Ectodermal cell (in vitro differentiated cells): ENCODE data around the gene MBNL1.

Source experiments
- H3K27ac ChIP-seq: 2 replicates; pipeline ENCODE4 v1.7.0; 2013; ENCODE audit warnings: mild to moderate bottlenecking, low read depth, low read length; ENCODE audit not compliant: insufficient read depth, poor library complexity, severe bottlenecking
- H3K27me3 ChIP-seq: 2 replicates; pipeline ENCODE4 v1.7.0; 2013; ENCODE audit warnings: mild to moderate bottlenecking, low read length; ENCODE audit not compliant: insufficient read depth, control insufficient read depth, poor library complexity, severe bottlenecking
- H3K36me3 ChIP-seq: one replicate; pipeline ENCODE4 v1.7.0; 2013; ENCODE audit warnings: low read length; ENCODE audit not compliant: control insufficient read depth, insufficient read depth
- H3K4me1 ChIP-seq: one replicate; pipeline ENCODE4 v1.7.0; 2013; ENCODE audit warnings: low read length; ENCODE audit not compliant: control insufficient read depth, insufficient read depth
- H3K4me3 ChIP-seq: 2 replicates; pipeline ENCODE4 v1.7.0; 2013; ENCODE audit warnings: low read depth, low read length, control low read depth; ENCODE audit not compliant: insufficient read depth
- H3K9me3 ChIP-seq: 2 replicates; pipeline ENCODE4 v1.7.0; 2013; ENCODE audit warnings: mild to moderate bottlenecking, low read length, moderate library complexity; ENCODE audit not compliant: control insufficient read depth
- WGBS, 2 experiments: methylation state at CpG; one replicate each; pipeline ENCODE4 v1.1.7; 2013; ENCODE audit warnings: missing lambda C conversion rate in 2 of 2; 5-methylcytosine and 5-hydroxymethylcytosine counted together

MBNL1 gene

DNA sequence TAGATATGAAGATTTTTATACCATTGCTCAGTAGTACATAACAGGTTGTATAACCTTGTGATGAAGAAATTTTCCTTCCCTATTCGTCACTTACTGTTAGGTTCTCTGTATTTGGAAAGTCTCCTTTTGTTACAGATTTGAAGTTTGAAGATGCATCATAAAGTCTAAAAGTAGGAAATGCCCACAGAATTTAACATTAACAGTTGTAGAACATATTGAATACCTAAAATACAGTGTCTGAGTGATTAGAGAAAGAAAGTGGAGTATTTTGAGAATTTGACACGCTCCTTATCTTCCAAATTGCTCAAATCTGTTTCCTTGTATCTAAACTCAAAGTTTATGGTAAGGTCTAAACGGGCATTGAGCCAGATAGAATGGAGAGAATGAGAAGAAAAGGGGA, 111.3 kb downstream of the MBNL1 start:
- Histone ChIP-seq H3K4me3 (no peak overlapping the region), H3K36me3 (no peaks in the 10 kb centered on the region), H3K27me3 (no peaks in the 10 kb centered on the region), H3K4me1 (peaks cover 7% of the 10 kb centered on the region), H3K9me3 (no peaks in the 10 kb centered on the region), H3K27ac (no peak overlapping the region)
- 64 to 74% methylated on average over 3 of the region's 3 CpGs for WGBS, 2 experiments

DNA sequence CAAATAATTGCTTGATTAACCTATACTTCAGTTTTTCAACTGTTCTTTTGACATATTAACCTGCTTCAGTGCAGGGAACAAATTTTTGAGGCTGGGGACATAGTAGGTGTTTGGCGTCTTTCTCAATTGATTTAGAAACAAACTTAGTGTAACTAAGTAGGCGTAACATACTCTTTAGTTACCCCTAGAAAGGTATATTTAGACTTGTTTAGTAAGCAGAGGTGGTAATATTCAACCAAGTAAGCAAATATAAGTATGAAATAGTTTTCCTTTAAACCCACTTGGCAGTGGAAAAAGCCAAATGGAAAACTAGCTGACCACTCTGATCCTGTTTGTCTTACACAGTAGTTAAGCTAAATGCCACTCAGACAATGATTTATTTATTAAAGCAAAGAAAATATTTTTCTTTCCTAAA, 113.2 kb downstream of the MBNL1 start:
- Histone ChIP-seq H3K36me3 (no peaks in the 10 kb centered on the region), H3K4me3 (no peak overlapping the region), H3K9me3 (no peaks in the 10 kb centered on the region), H3K27ac (no peak overlapping the region), H3K27me3 (no peaks in the 10 kb centered on the region), H3K4me1 (peaks cover 7% of the 10 kb centered on the region)
- 94 to 100% methylated on average over 1 to 2 of the region's 2 CpGs for WGBS, 2 experiments

DNA sequence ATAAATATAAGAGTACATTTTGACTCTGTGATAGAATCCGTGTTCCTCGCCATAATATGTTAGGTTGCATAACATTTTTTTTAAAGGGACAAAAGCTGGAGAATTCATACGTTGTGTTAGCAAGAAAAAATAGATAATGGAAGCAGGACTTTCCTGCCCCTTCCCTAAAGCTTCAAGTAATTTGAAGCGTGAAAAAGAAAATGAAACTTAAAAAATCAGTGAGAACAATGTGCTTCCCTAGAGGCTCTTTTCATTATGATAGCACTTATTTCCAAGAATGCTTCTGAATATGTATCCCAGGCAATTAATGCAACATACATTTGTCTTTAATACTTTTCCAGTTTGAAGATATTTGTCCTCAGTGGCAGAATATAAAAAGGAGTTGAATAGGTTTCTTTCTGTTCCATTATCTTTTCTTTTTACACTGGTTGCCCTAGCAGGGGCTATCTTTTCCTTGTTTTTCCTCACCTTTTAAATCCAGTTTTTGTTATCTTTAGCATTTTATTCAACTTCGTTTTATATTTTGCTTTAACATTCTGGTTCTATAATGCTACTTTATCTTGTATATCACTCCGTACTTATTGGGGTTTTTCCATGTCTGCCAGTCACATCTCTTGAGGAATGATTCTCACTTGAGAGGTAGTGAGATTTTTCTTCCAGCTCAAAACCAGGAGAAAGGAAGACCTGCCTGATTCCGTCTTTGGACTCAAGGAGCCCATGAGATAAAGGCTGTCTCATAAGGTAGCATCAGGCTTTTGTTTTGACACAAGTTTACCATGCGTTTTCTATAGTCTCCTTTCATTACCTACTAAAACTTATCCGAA, 113.8 kb downstream of the MBNL1 start:
- no peak overlapping the region for H3K27ac ChIP-seq
- H3K27me3 ChIP-seq, result no peaks in the 10 kb centered on the region
- no peaks in the 10 kb centered on the region for H3K9me3 ChIP-seq
- no peaks in the 10 kb centered on the region for H3K36me3 ChIP-seq
- H3K4me1 ChIP-seq, result peaks cover 7% of the 10 kb centered on the region
- H3K4me3 ChIP-seq, result no peak overlapping the region
- 83 to 89% methylated on average over 6 to 9 of the region's 9 CpGs for WGBS, 2 experiments

DNA sequence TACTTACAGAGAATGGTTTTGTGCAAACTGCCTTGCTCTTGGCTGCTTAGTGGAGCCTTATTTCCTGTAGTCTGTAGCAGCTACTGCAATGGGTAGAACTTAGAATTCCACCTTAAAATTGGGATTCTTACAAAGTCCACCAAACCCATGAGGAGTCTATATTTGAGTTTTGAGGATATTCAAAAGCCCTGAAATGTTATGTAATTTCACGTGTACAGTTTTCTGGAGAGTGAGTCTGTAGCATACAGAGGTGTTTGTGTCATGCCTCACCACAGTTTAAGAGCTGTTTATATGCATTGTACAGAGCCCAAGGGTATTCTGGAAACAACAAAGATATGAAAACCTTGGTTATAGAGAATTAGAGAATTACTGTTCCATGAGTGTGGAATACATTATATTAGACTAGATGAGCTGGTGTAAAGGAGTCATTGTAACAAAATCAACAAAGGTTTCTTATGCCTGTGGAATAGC, 114.4 kb downstream of the MBNL1 start:
- Histone ChIP-seq H3K9me3 (no peaks in the 10 kb centered on the region), H3K27ac (no peak overlapping the region), H3K4me3 (no peak overlapping the region), H3K36me3 (no peaks in the 10 kb centered on the region), H3K4me1 (peaks cover 7% of the 10 kb centered on the region), H3K27me3 (no peaks in the 10 kb centered on the region)
- WGBS, 2 experiments, result 92 to 96% methylated on average over 1 of the region's 1 CpG

DNA sequence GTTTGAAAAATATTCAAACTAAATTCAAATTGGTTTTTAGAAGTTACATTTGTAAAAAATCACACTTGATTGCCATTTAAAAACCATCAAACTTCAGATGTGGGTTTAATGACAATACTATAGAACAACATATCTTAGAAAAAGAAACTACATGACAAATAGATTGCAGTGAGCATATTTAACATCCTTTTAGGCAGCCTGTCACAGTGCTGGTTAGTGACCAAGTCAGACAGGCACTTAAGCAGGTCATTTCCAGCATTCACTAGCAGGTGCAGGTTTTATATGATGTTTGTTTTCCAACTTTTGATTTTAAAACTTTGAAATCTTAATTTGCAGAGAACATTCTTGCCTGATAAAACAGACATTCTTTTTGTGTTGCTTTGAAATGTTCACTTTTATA, 115.7 kb downstream of the MBNL1 start:
- peaks cover 7% of the 10 kb centered on the region for H3K4me1 ChIP-seq

DNA sequence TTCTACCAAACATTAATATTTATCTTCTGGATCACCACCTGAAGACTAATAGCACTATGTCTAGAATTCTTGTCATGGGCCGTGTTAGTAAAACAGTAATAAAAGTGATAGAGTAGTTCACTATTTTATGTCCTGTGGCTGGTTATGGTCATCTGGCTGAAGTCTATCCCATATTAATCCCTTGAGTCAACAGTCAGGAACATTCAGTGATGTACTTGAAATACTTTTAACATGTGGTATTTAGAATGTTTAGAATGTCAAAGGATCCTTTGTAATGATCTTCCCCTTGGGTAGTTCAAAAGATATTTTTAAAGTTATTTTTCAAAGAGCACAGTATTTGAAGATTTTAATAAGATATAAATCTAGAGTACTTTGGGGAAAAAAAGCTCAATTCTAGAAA, 117.0 kb downstream of the MBNL1 start:
- Histone ChIP-seq H3K27ac (no peak overlapping the region), H3K4me3 (no peak overlapping the region)
- WGBS, 2 experiments, result 93 to 100% methylated on average over 1 of the region's 1 CpG

More for the DNA sequence above, 115.7 kb downstream of the MBNL1 start:
- no peaks in the 10 kb centered on the region for H3K27me3 ChIP-seq
- no peak overlapping the region for H3K27ac ChIP-seq
- H3K36me3 ChIP-seq, result no peaks in the 10 kb centered on the region
- no peaks in the 10 kb centered on the region for H3K9me3 ChIP-seq
- H3K4me3 ChIP-seq, result no peak overlapping the region

DNA sequence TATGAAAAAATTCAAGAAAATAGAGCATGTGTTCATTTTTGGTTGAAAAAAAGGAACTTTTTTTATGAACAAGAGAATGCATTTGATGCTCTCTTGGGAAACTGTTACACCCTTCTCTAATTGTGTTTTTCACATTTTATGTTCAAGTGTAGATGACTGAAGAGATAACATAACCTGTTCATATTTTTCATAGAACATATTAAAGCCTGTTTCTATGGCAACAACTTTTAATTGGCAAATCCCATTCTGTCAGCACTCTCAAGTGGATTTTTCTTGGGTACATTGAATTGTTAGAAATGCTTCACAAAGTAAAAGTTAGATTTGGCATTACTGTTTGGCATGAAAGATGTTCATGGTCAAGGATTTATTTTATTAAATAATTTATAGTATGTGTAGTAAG, 117.5 kb downstream of the MBNL1 start:
- no peak overlapping the region for H3K27ac ChIP-seq
- H3K36me3 ChIP-seq, result no peaks in the 10 kb centered on the region
- H3K9me3 ChIP-seq, result no peaks in the 10 kb centered on the region
- no peaks in the 10 kb centered on the region for H3K27me3 ChIP-seq
- peaks cover 11% of the 10 kb centered on the region for H3K4me1 ChIP-seq
- no peak overlapping the region for H3K4me3 ChIP-seq

More for the DNA sequence above, 117.0 kb downstream of the MBNL1 start:
- no peaks in the 10 kb centered on the region for H3K36me3 ChIP-seq
- no peaks in the 10 kb centered on the region for H3K27me3 ChIP-seq
- peaks cover 11% of the 10 kb centered on the region for H3K4me1 ChIP-seq
- H3K9me3 ChIP-seq, result no peaks in the 10 kb centered on the region

DNA sequence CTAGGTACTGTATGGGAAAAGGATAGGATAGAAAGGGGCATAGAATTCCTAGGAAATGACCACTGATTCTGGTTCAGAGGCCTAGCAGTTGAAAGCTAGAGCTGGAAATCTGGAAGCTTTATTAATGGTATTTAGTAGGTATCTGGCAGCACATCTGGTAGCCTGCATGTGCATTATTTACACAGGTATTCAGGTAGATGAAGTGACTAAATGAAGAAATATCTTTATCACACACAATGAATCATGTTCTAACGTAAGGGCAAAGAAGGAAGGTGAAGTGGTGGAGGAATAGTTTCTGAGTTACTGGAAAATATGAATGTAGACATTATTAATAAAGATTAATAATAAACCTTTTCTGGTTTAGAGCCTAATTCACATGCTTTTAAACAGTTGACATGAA, 119.9 kb downstream of the MBNL1 start:
- no peaks in the 10 kb centered on the region for H3K27me3 ChIP-seq

DNA sequence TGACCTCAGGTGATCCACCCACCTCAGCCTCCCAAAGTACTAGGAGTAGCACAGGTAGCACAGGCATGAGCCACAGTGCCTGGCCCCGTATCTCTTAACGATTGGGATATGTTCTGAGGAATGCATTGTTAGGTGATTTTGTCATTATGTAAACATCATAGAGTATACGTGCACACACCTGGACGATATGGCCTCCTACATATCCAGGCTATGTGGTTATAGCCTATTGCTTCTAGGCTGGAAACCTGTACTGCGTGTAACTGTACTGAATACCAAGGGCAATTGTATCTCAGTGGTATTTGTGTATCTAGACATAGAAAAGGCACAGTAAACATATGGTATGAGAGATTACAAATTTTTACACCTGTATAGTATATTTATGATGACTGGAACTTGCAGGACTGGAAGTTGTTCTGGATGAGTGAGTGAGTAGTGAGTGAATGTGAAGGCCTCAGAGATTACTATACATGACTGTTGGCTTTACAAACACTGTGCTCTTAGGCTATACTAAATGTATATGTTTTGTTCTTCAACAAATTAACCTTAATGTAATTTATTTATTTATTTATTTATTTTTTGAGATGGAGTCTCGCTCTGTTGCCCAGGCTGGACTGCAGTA, 120.7 kb downstream of the MBNL1 start:
- Histone ChIP-seq H3K9me3 (no peaks in the 10 kb centered on the region), H3K4me3 (no peak overlapping the region), H3K36me3 (no peaks in the 10 kb centered on the region), H3K27me3 (no peaks in the 10 kb centered on the region), H3K4me1 (peaks cover 14% of the 10 kb centered on the region), H3K27ac (no peak overlapping the region)
- 96 to 97% methylated on average over 6 of the region's 6 CpGs for WGBS, 2 experiments

More for the DNA sequence above, 119.9 kb downstream of the MBNL1 start:
- Histone ChIP-seq H3K27ac (no peak overlapping the region), H3K4me1 (peaks cover 14% of the 10 kb centered on the region), H3K36me3 (no peaks in the 10 kb centered on the region), H3K4me3 (no peak overlapping the region), H3K9me3 (no peaks in the 10 kb centered on the region)
- WGBS, 2 experiments, result no CpG with 5 or more reads among the region's 1 CpG

DNA sequence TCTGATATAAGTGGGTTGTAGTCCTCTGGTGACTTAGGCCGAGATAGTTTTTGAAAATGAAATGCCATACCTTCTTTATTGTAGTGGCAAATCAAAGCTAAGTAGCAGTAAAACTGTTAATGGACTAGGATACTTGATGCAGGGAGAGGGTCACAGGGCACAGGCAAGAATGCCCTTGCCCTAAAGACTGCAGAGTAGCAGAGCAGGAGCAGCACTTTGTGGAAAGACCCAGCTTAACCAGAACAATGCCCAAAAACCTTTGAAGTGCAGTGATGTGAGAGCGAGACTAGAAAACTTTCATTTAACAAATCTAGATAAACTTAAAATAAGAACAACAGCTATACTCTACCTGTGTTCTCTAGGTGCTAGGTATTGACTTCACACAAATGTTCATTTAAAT, 121.9 kb downstream of the MBNL1 start:
- Histone ChIP-seq H3K27me3 (no peaks in the 10 kb centered on the region), H3K4me3 (no peak overlapping the region), H3K36me3 (no peaks in the 10 kb centered on the region), H3K4me1 (peaks cover 14% of the 10 kb centered on the region), H3K27ac (no peak overlapping the region), H3K9me3 (no peaks in the 10 kb centered on the region)
- 75 to 84% methylated on average over 1 to 2 of the region's 2 CpGs for WGBS, 2 experiments
